Hepatocyte (in vitro differentiated cells): ENCODE measurements around the gene CDA. TPM values are rescaled to one million over a fixed set of nuclear protein-coding genes. Genes with fewer than 3 reads are reported as not detected.

Experiments used
- DNase-seq: peaks from one replicate; pipeline ENCODE4 v3.0.0-alpha.2; 2016; ENCODE audit warnings: low spot score
- H2AFZ ChIP-seq: fragments of 200-600 bp; sonication (generic); 2 replicates; pipeline ENCODE4 v1.6.0; 2016; ENCODE audit warnings: antibody characterized with exemption, mild to moderate bottlenecking
- H3K27ac ChIP-seq: fragments of 200-600 bp; sonication (generic); 2 replicates; pipeline ENCODE4 v1.5.1; 2016; ENCODE audit warnings: mild to moderate bottlenecking
- H3K27me3 ChIP-seq: fragments of 200-600 bp; sonication (generic); 2 replicates; pipeline ENCODE4 v1.6.1; 2016
- H3K36me3 ChIP-seq: fragments of 200-600 bp; sonication (generic); replicated peaks from 2 replicates; pipeline ENCODE4 v1.5.1; 2016; ENCODE audit warnings: low read depth; ENCODE audit not compliant: insufficient read depth
- H3K4me1 ChIP-seq: fragments of 200-600 bp; sonication (generic); 2 replicates; pipeline ENCODE4 v1.5.1; 2016; ENCODE audit warnings: mild to moderate bottlenecking, moderate library complexity; ENCODE audit not compliant: insufficient read depth
- H3K4me2 ChIP-seq: fragments of 200-600 bp; sonication (generic); 2 replicates; pipeline ENCODE4 v1.6.0; 2016
- H3K4me3 ChIP-seq: fragments of 200-600 bp; sonication (generic); 2 replicates; pipeline ENCODE4 v1.5.1; 2016; ENCODE audit warnings: mild to moderate bottlenecking
- H3K79me2 ChIP-seq: fragments of 200-600 bp; sonication (generic); 2 replicates; pipeline ENCODE4 v1.6.0; 2017; ENCODE audit warnings: mild to moderate bottlenecking
- H3K9me2 ChIP-seq: fragments of 200-600 bp; sonication (generic); replicated peaks from 2 replicates; pipeline ENCODE4 v1.6.0; 2017; ENCODE audit warnings: mild to moderate bottlenecking; ENCODE audit not compliant: insufficient read depth
- H3K9me3 ChIP-seq: fragments of 200-600 bp; sonication (generic); 2 replicates; pipeline ENCODE4 v1.5.1; 2016; ENCODE audit warnings: low read depth, mild to moderate bottlenecking
- H4K20me1 ChIP-seq: fragments of 200-600 bp; sonication (generic); 2 replicates; pipeline ENCODE4 v1.6.0; 2016; ENCODE audit warnings: mild to moderate bottlenecking; ENCODE audit not compliant: insufficient read depth, poor library complexity, severe bottlenecking
- CTCF ChIP-seq: fragments of 200-600 bp; sonication (generic); IDR thresholded peaks from 2 replicates; pipeline ENCODE4 v1.5.1; 2016; ENCODE audit warnings: antibody characterized with exemption, mild to moderate bottlenecking; ENCODE audit not compliant: poor library complexity
- EZH2 ChIP-seq: fragments of 200-600 bp; sonication (generic); IDR thresholded peaks from 2 replicates; pipeline ENCODE4 v1.6.1; 2016; ENCODE audit warnings: antibody characterized with exemption, mild to moderate bottlenecking, borderline replicate concordance
- EZH2phosphoT487 ChIP-seq: fragments of 200-600 bp; sonication (generic); IDR thresholded peaks from one replicate; pipeline ENCODE4 v1.6.1; 2018; ENCODE audit warnings: antibody characterized with exemption, mild to moderate bottlenecking, low read depth, moderate library complexity; ENCODE audit not compliant: unreplicated experiment, severe bottlenecking
- WGBS: methylation state at CpG from one replicate; pipeline ENCODE4 v1.1.6; 2016; ENCODE audit warnings: low lambda C conversion rate; ENCODE audit errors: missing lambda C conversion rate; 5-methylcytosine and 5-hydroxymethylcytosine counted together
- polyA plus RNA-seq: library from polyadenylated mRNA; unstranded; fragments of >200 nt; fragmentation: Nextera tagmentation; extraction: Ambion mirVana; gene quantifications from 2 replicates; pipeline ENCODE4 v1.2.1, GENCODE V29; 2016
- total RNA-seq: library from RNA; depleted of rRNA; stranded (reverse); fragments of >200 nt; gene quantifications from 2 replicates; pipeline ENCODE4 v1.2.3, GENCODE V29; 2014

Gene CDA
- total and polyA plus RNA-seq, 2 experiments from 2014 or later = 2.1 TPM

GRCh38 chr1:20560966-20561365, 27.9 kb upstream of the CDA start:
- no peak for DNase-seq
- no peak overlapping the region for H3K27ac ChIP-seq
- no peak overlapping the region for H3K4me3 ChIP-seq
- no peaks in the 10 kb centered on the region for H4K20me1 ChIP-seq
- no peaks in the 10 kb centered on the region for H3K4me1 ChIP-seq
- peaks cover 22% of the 10 kb centered on the region for H3K27me3 ChIP-seq
- WGBS = 74% methylated on average over 1 of the region's 1 CpG
- H2AFZ ChIP-seq = no peak overlapping the region
- no peaks in the 10 kb centered on the region for H3K79me2 ChIP-seq
- TF ChIP-seq EZH2phosphoT487 = no peak
- TF ChIP-seq CTCF = no peak
- TF ChIP-seq EZH2 = no peak
- no peaks in the 10 kb centered on the region for H3K9me3 ChIP-seq
- H3K9me2 ChIP-seq = no peaks in the 10 kb centered on the region
- H3K4me2 ChIP-seq = no peak overlapping the region
- no peaks in the 10 kb centered on the region for H3K36me3 ChIP-seq

GRCh38 chr1:20565234-20565633, 23.7 kb upstream of the CDA start:
- Histone ChIP-seq H3K4me3 (no peak overlapping the region), H3K4me2 (no peak overlapping the region), H3K36me3 (no peaks in the 10 kb centered on the region), H2AFZ (no peak overlapping the region), H3K9me3 (no peaks in the 10 kb centered on the region), H3K9me2 (no peaks in the 10 kb centered on the region), H3K27me3 (peaks cover 2% of the 10 kb centered on the region), H3K27ac (no peak overlapping the region), H3K4me1 (no peaks in the 10 kb centered on the region), H3K79me2 (no peaks in the 10 kb centered on the region), H4K20me1 (no peaks in the 10 kb centered on the region)
- WGBS = 68% methylated on average over 4 of the region's 4 CpGs
- TF ChIP-seq EZH2phosphoT487 = no peak
- TF ChIP-seq EZH2 = no peak
- TF ChIP-seq CTCF = no peak
- DNase-seq = no peak

- H3K79me2 ChIP-seq = no peaks in the 10 kb centered on the region
- no peaks in the 10 kb centered on the region for H3K9me2 ChIP-seq
- no peaks in the 10 kb centered on the region for H3K36me3 ChIP-seq
- H4K20me1 ChIP-seq = no peaks in the 10 kb centered on the region
- H2AFZ ChIP-seq = no peak overlapping the region
- no peaks in the 10 kb centered on the region for H3K9me3 ChIP-seq
- H3K27me3 ChIP-seq = peaks cover 6% of the 10 kb centered on the region
- H3K27ac ChIP-seq = no peak overlapping the region
- 89% methylated on average over 4 of the region's 4 CpGs for WGBS
- H3K4me1 ChIP-seq = no peaks in the 10 kb centered on the region
- no peak overlapping the region for H3K4me2 ChIP-seq
- no peak for TF ChIP-seq EZH2phosphoT487
- TF ChIP-seq EZH2 = no peak
- TF ChIP-seq CTCF = no peak
- no peak for DNase-seq
- H3K4me3 ChIP-seq = no peak overlapping the region
These were observed 19.3 kb upstream of the CDA start for GRCh38 chr1:20569523-20570098.

GRCh38 chr1:20571427-20571826, 17.5 kb upstream of the CDA start:
- TF ChIP-seq CTCF = no peak
- TF ChIP-seq EZH2 = no peak
- TF ChIP-seq EZH2phosphoT487 = no peak
- no peaks in the 10 kb centered on the region for H3K9me3 ChIP-seq
- no peaks in the 10 kb centered on the region for H3K79me2 ChIP-seq
- no peak overlapping the region for H2AFZ ChIP-seq
- H3K4me3 ChIP-seq = no peak overlapping the region
- H3K4me1 ChIP-seq = no peaks in the 10 kb centered on the region
- no peaks in the 10 kb centered on the region for H3K36me3 ChIP-seq
- DNase-seq = no peak
- WGBS = 89% methylated on average over 5 of the region's 5 CpGs
- H3K27me3 ChIP-seq = peaks cover 6% of the 10 kb centered on the region
- H3K9me2 ChIP-seq = no peaks in the 10 kb centered on the region
- no peak overlapping the region for H3K4me2 ChIP-seq
- no peak overlapping the region for H3K27ac ChIP-seq
- H4K20me1 ChIP-seq = no peaks in the 10 kb centered on the region
